Endothelial cell (in vitro differentiated cells): ENCODE results near the gene NDUFS2. TPM values are rescaled to one million over a fixed set of nuclear protein-coding genes. Genes with fewer than 3 reads are reported as not detected.

Source experiments
- DNase-seq: peaks from one replicate; pipeline ENCODE4 v3.0.0; 2021; ENCODE audit warnings: low spot score
- H3K27ac Mint-ChIP-seq: one replicate; pipeline ENCODE4 v1.8.0; 2021; ENCODE audit warnings: mixed read lengths, inconsistent platforms; ENCODE audit not compliant: unreplicated experiment
- H3K27me3 Mint-ChIP-seq: one replicate; pipeline ENCODE4 v1.8.0; 2021; ENCODE audit warnings: mild to moderate bottlenecking, moderate library complexity, mixed read lengths, inconsistent platforms; ENCODE audit not compliant: unreplicated experiment
- H3K36me3 Mint-ChIP-seq: one replicate; pipeline ENCODE4 v1.8.0; 2021; ENCODE audit warnings: mild to moderate bottlenecking, low read depth, mixed read lengths, inconsistent platforms; ENCODE audit not compliant: unreplicated experiment
- H3K4me1 Mint-ChIP-seq: one replicate; pipeline ENCODE4 v1.8.0; 2021; ENCODE audit warnings: mild to moderate bottlenecking, mixed read lengths, inconsistent platforms; ENCODE audit not compliant: unreplicated experiment
- H3K4me3 Mint-ChIP-seq: one replicate; pipeline ENCODE4 v1.8.0; 2021; ENCODE audit warnings: mild to moderate bottlenecking, mixed read lengths, inconsistent platforms; ENCODE audit not compliant: unreplicated experiment
- H3K9me3 Mint-ChIP-seq: one replicate; pipeline ENCODE4 v1.8.0; 2021; ENCODE audit warnings: mixed read lengths, inconsistent platforms; ENCODE audit not compliant: unreplicated experiment
- CTCF ChIP-seq: fragments of 200-600 bp; sonication (generic); IDR thresholded peaks from one replicate; pipeline ENCODE4 v1.5.0; 2021; ENCODE audit warnings: antibody characterized with exemption; ENCODE audit not compliant: unreplicated experiment
- total RNA-seq: library from RNA; stranded (reverse); fragmentation: NEBNext Ultra II Directional; extraction: Animal tissue kit (Norgen Biotek cat#: 25700); gene quantifications from one replicate; pipeline ENCODE4 v1.2.1, GENCODE V29; 2021; ENCODE audit not compliant: unreplicated experiment

The NDUFS2 gene
- total RNA-seq, 1 donor from 2014 or later = 93.1 TPM

GRCh38 chr1:161195171-161195570 is 7.0 kb upstream of the NDUFS2 start:
- Mint-ChIP-seq H3K9me3 (no peaks in the 10 kb centered on the region), H3K27me3 (peaks cover 12% of the 10 kb centered on the region), H3K27ac (peak overlapping the region; percentile 36), H3K4me3 (peak overlapping the region; percentile 78), H3K4me1 (peaks cover 77% of the 10 kb centered on the region), H3K36me3 (peaks cover 25% of the 10 kb centered on the region)
- TF ChIP-seq CTCF = no peak
- no peak for DNase-seq

GRCh38 chr1:161196111-161196510 is 6.1 kb upstream of the NDUFS2 start:
- Mint-ChIP-seq H3K4me3 (peak overlapping the region; percentile 85), H3K9me3 (no peaks in the 10 kb centered on the region), H3K36me3 (peaks cover 25% of the 10 kb centered on the region), H3K27ac (peak overlapping the region; percentile 24), H3K4me1 (peaks cover 83% of the 10 kb centered on the region), H3K27me3 (peaks cover 12% of the 10 kb centered on the region)
- TF ChIP-seq CTCF = no peak
- DNase-seq = no peak

GRCh38 chr1:161196521-161197451 is 5.4 kb upstream of the NDUFS2 start:
- peak overlapping the region; percentile 90 for H3K4me3 Mint-ChIP-seq
- DNase-seq = no peak
- H3K27ac Mint-ChIP-seq = no peak overlapping the region
- TF ChIP-seq CTCF = no peak
- no peaks in the 10 kb centered on the region for H3K9me3 Mint-ChIP-seq
- peaks cover 15% of the 10 kb centered on the region for H3K27me3 Mint-ChIP-seq
- H3K4me1 Mint-ChIP-seq = peaks cover 85% of the 10 kb centered on the region
- peaks cover 23% of the 10 kb centered on the region for H3K36me3 Mint-ChIP-seq

GRCh38 chr1:161197560-161198193 is 4.5 kb upstream of the NDUFS2 start:
- DNase-seq = no peak
- Mint-ChIP-seq H3K4me1 (peaks cover 80% of the 10 kb centered on the region), H3K4me3 (peak overlapping the region; percentile 90), H3K9me3 (no peaks in the 10 kb centered on the region), H3K27ac (peak overlapping the region; percentile 78), H3K27me3 (peaks cover 13% of the 10 kb centered on the region), H3K36me3 (peaks cover 14% of the 10 kb centered on the region)
- no peak for TF ChIP-seq CTCF
